H1 (cell line): ENCODE results near the gene LIMA1. TPM values are rescaled to one million over a fixed set of nuclear protein-coding genes. Genes with fewer than 3 reads are reported as not detected.

Experiments used
- CTCF ChIA-PET: fragments of 300-600 bp; sonication (Branson Sonifier 250); formaldehyde crosslinking; loops from one replicate; lab custom pipeline; 2021; ENCODE audit not compliant: partially characterized antibody; lab: Charles Lee
- POLR2A ChIA-PET: fragments of 300-600 bp; sonication (Branson Sonifier 250); formaldehyde crosslinking; loops from one replicate; lab custom pipeline; 2021; ENCODE audit warnings: inconsistent platforms; ENCODE audit not compliant: partially characterized antibody; lab: Charles Lee
- DNase-seq, 2 experiments: peaks; one replicate each; pipeline versions ENCODE4 v3.0.0 to v3.0.0-alpha.2; 2010 to 2022; ENCODE audit warnings: low spot score in 2 of 2, low read depth in 1 of 2, mixed read lengths in 1 of 2
- FAIRE-seq: peaks from 2 replicates; lab custom pipeline; 2011; peaks lifted over from hg19 to GRCh38; lab: Jason Lieb, UNC
- H2AFZ ChIP-seq: 2 replicates; pipeline ENCODE4 v1.8.1; 2012; ENCODE audit warnings: low read length, inconsistent platforms
- H2AK5ac ChIP-seq: 2 replicates; pipeline ENCODE4 v1.6.1; 2013; ENCODE audit warnings: low read depth, low read length
- H2BK120ac ChIP-seq: replicated peaks from 2 replicates; pipeline ENCODE3; 2013; ENCODE audit warnings: low read depth, low read length, inconsistent platforms
- H2BK12ac ChIP-seq: 2 replicates; pipeline ENCODE4 v1.6.1; 2013; ENCODE audit warnings: low read depth, low read length
- H2BK15ac ChIP-seq: 2 replicates; pipeline ENCODE4 v1.6.1; 2013; ENCODE audit warnings: low read length
- H2BK20ac ChIP-seq: 2 replicates; pipeline ENCODE4 v1.6.1; 2013; ENCODE audit warnings: low read length
- H2BK5ac ChIP-seq: 2 replicates; pipeline ENCODE4 v1.6.1; 2013; ENCODE audit warnings: low read depth, low read length
- H3K14ac ChIP-seq: 2 replicates; pipeline ENCODE4 v1.6.1; 2013; ENCODE audit warnings: inconsistent platforms; ENCODE audit not compliant: insufficient read length
- H3K18ac ChIP-seq: 2 replicates; pipeline ENCODE4 v1.6.1; 2013; ENCODE audit warnings: low read length; ENCODE audit errors: extremely low read depth
- H3K23ac ChIP-seq: 2 replicates; pipeline ENCODE4 v1.6.1; 2013; ENCODE audit warnings: inconsistent platforms; ENCODE audit not compliant: insufficient read length
- H3K23me2 ChIP-seq: 2 replicates; pipeline ENCODE4 v1.6.1; 2013; ENCODE audit warnings: low read depth, low read length
- H3K27ac ChIP-seq: 2 replicates; pipeline ENCODE4 v1.6.1; 2011; ENCODE audit warnings: low read depth, low read length, inconsistent platforms
- H3K27me3 ChIP-seq, 4 experiments: replicated peaks in 1 of 4; 1 replicate in 1 of 4; 2 replicates in 3 of 4; pipeline versions ENCODE4 v1.6.1 to v1.8.1; 2011 to 2013; ENCODE audit warnings: low read length in 3 of 4, mild to moderate bottlenecking in 3 of 4, inconsistent platforms in 2 of 4, mixed read lengths in 2 of 4, moderate library complexity in 1 of 4; ENCODE audit not compliant: control insufficient read depth in 3 of 4, insufficient read depth in 3 of 4; ENCODE audit errors: extremely low read depth in 1 of 4
- H3K36me3 ChIP-seq, 4 experiments: 2 replicates each; pipeline versions ENCODE4 v1.6.1 to v1.8.1; 2011 to 2013; ENCODE audit warnings: mild to moderate bottlenecking in 4 of 4, low read length in 3 of 4, moderate library complexity in 2 of 4, control low read depth in 1 of 4, inconsistent platforms in 1 of 4; ENCODE audit not compliant: insufficient read depth in 4 of 4, control insufficient read depth in 2 of 4
- H3K4ac ChIP-seq: replicated peaks from 2 replicates; pipeline ENCODE3; 2013; ENCODE audit warnings: low read length, low read depth, mixed read lengths, inconsistent platforms; ENCODE audit not compliant: insufficient read length
- H3K4me1 ChIP-seq, 4 experiments: replicated peaks in 1 of 4; 1 replicate in 1 of 4; 2 replicates in 3 of 4; pipeline versions ENCODE4 v1.6.1 to v1.8.1; 2011 to 2013; ENCODE audit warnings: low read length in 3 of 4, inconsistent platforms in 2 of 4, mixed read lengths in 1 of 4; ENCODE audit not compliant: insufficient read depth in 4 of 4, control insufficient read depth in 3 of 4
- H3K4me2 ChIP-seq, 2 experiments: 2 replicates each; pipeline versions ENCODE4 v1.6.1 to v1.8.1; 2011 to 2013; ENCODE audit warnings: low read depth in 2 of 2, low read length in 2 of 2, control low read depth in 1 of 2, inconsistent platforms in 1 of 2, mild to moderate bottlenecking in 1 of 2; ENCODE audit not compliant: insufficient read depth in 1 of 2
- H3K4me3 ChIP-seq, 4 experiments: fragments of 200-600, 300-600 bp in 1 of 4; sonication (generic), shearing (Covaris generic), sonication (Bioruptor Twin) in 1 of 4; 2 replicates each; pipeline versions ENCODE4 v1.5.1 to v1.8.1; 2011 to 2016; ENCODE audit warnings: low read length in 4 of 4, low read depth in 3 of 4, control low read depth in 2 of 4, inconsistent platforms in 2 of 4, mild to moderate bottlenecking in 2 of 4, mixed read lengths in 1 of 4, moderate library complexity in 1 of 4; ENCODE audit not compliant: insufficient read depth in 2 of 4; ENCODE audit errors: extremely low read depth in 1 of 4
- H3K56ac ChIP-seq: replicated peaks from 2 replicates; pipeline ENCODE3; 2013; ENCODE audit warnings: low read depth, mild to moderate bottlenecking, mixed read lengths, low read length, inconsistent platforms; ENCODE audit not compliant: insufficient read length
- H3K79me1 ChIP-seq: 2 replicates; pipeline ENCODE4 v1.6.1; 2013; ENCODE audit warnings: low read depth, low read length, control low read depth
- H3K79me2 ChIP-seq, 2 experiments: 2 replicates each; pipeline versions ENCODE4 v1.6.1 to v1.8.1; 2012 to 2013; ENCODE audit warnings: low read length in 2 of 2, mild to moderate bottlenecking in 2 of 2, inconsistent platforms in 1 of 2; ENCODE audit not compliant: insufficient read depth in 2 of 2, control insufficient read depth in 1 of 2
- H3K9ac ChIP-seq, 4 experiments: replicated peaks in 1 of 4; 1 replicate in 1 of 4; 2 replicates in 3 of 4; pipeline versions ENCODE4 v1.6.1 to v1.8.1; 2011 to 2013; ENCODE audit warnings: low read depth in 3 of 4, low read length in 3 of 4, control low read depth in 2 of 4, mild to moderate bottlenecking in 2 of 4, moderate library complexity in 2 of 4, inconsistent platforms in 1 of 4; ENCODE audit errors: extremely low read depth in 1 of 4
- H3K9me3 ChIP-seq, 2 experiments: 2 replicates each; pipeline versions ENCODE4 v1.6.1 to v1.8.1; 2012 to 2013; ENCODE audit warnings: mild to moderate bottlenecking in 2 of 2, moderate library complexity in 2 of 2, control low read depth in 1 of 2, inconsistent platforms in 1 of 2, low read depth in 1 of 2, low read length in 1 of 2, mixed read lengths in 1 of 2; ENCODE audit not compliant: insufficient read depth in 2 of 2
- H4K20me1 ChIP-seq, 2 experiments: replicated peaks in 1 of 2; 2 replicates each; pipeline versions ENCODE3 to v1.8.1; 2011 to 2013; ENCODE audit warnings: inconsistent platforms in 2 of 2, low read length in 2 of 2, mild to moderate bottlenecking in 1 of 2; ENCODE audit not compliant: insufficient read depth in 2 of 2, control insufficient read depth in 1 of 2
- H4K5ac ChIP-seq: 2 replicates; pipeline ENCODE4 v1.6.1; 2013; ENCODE audit warnings: low read length, low read depth, mixed read lengths, inconsistent platforms; ENCODE audit not compliant: insufficient read length
- H4K8ac ChIP-seq: 2 replicates; pipeline ENCODE4 v1.8.0; 2013; ENCODE audit warnings: mild to moderate bottlenecking, moderate library complexity, low read length, inconsistent platforms; ENCODE audit not compliant: insufficient read depth; ENCODE audit errors: extremely low read depth
- H4K91ac ChIP-seq: replicated peaks from 2 replicates; pipeline ENCODE3; 2013; ENCODE audit warnings: low read length, mixed read lengths, inconsistent platforms; ENCODE audit not compliant: insufficient read length
- HDAC2 ChIP-seq, 2 experiments: fragments of 300-600 bp in 1 of 2; sonication (generic) in 1 of 2; IDR thresholded peaks; 2 replicates each; pipeline ENCODE4 v1.6.1; 2011 to 2012; ENCODE audit warnings: low read depth in 2 of 2, low read length in 2 of 2, mild to moderate bottlenecking in 2 of 2, moderate library complexity in 2 of 2, borderline replicate concordance in 1 of 2, inconsistent platforms in 1 of 2
- JUND ChIP-seq: IDR thresholded peaks from 2 replicates; pipeline ENCODE4 v1.6.1; 2011; ENCODE audit warnings: mild to moderate bottlenecking, improper control_type of control experiment, low read length
- WGBS, 2 experiments: shearing (Covaris generic) in 1 of 2; methylation state at CpG; one replicate each; pipeline versions ENCODE4 v1.1.6 to v1.1.7; 2013 to 2015; ENCODE audit warnings: low lambda C conversion rate in 2 of 2, mixed read lengths in 2 of 2, inconsistent platforms in 1 of 2, low coverage in 1 of 2, missing lambda C conversion rate in 1 of 2; ENCODE audit not compliant: insufficient replicate concordance in 2 of 2, insufficient coverage in 1 of 2, insufficient read length in 1 of 2; ENCODE audit errors: extremely low coverage in 1 of 2, missing lambda C conversion rate in 1 of 2; 5-methylcytosine and 5-hydroxymethylcytosine counted together
- polyA plus RNA-seq, 7 experiments: library from polyadenylated mRNA; depleted of rRNA in 3 of 7; stranded (reverse) in 5 of 7; unstranded in 2 of 7; fragments of >200 nt in 5 of 7; fragments of 200-250 nt in 2 of 7; gene quantifications; 1 replicate in 5 of 7; 2 replicates in 1 of 7; 4 replicates in 1 of 7; pipeline versions ENCODE4 v1.2.1 to v1.2.3, GENCODE V29; 2011 to 2013; ENCODE audit warnings: missing spikeins in 2 of 7, mixed read lengths in 2 of 7
- total RNA-seq: library from RNA; stranded (reverse); fragmentation: NEBNext Ultra II Directional; extraction: Animal tissue kit (Norgen Biotek cat#: 25700); gene quantifications from 2 replicates; pipeline ENCODE4 v1.2.1, GENCODE V29; 2021

LIMA1 gene
- total and polyA plus RNA-seq, 2 of the 8 experiments (the other 6 are each of a cell fraction or from before 2014, with no cell fraction given): 12.7 to 47.6 TPM

DNA sequence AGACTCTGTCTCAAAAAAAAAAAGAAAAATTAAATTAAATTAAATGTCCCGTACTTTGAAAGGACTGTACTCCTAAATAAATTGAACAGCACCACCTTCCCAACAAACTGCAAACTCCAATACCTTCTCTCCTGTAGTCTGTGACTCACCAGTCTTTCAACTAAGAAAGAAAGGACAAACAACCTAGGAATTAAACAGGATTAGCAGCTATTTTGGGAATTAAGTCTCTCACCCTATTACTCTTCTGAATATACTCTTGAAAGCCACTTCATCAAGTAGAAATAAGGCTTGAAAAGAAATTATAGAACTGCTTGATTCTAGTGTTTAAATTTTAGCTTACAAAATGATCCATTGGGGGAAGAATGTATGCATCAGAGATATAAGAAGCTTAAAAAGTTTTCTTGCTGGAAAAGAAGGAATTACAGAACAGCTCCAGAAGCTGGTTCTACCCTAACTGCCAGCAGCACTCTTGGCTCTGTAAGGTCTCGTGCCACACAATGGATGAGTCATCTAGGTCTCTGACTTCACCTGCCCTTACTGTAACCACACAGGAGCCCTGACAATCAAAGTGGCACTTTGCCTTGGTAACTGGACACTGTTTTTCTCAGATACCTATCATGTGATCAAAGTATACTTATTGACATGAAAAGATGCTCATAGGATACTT lies 59.2 kb downstream of the LIMA1 start:
- DNase-seq (no peak), FAIRE-seq (no peak)
- TF ChIP-seq HDAC2 (IDR thresholded peaks at IDR 0.05; ENCODE audit: borderline replicate concordance in 1 of 2, low read depth in 2 of 2, low read length in 2 of 2) (no peak), JUND (peak; percentile 77)
- Histone ChIP-seq H3K9ac (no peak overlapping the region; a peak in 1 of 7 replicates), H4K91ac (no peak overlapping the region), H3K23ac (no peak overlapping the region), H3K27ac (no peak overlapping the region), H4K8ac (no peak overlapping the region), H3K56ac (no peak overlapping the region), H3K18ac (no peak overlapping the region), H3K79me2 (peaks cover 0 to 30% of the 10 kb centered on the region in 2 experiments; a peak in 2 of 4 replicates), H2AFZ (no peak overlapping the region), H2BK12ac (no peak overlapping the region), H3K4me1 (peaks cover 0 to 5% (median 1%) of the 10 kb centered on the region in 4 experiments; a peak in 3 of 7 replicates), H4K20me1 (no peaks in the 10 kb centered on the region), H3K4me2 (no peak overlapping the region), H3K14ac (no peak overlapping the region), H3K27me3 (no peaks in the 10 kb centered on the region), H3K4ac (no peak overlapping the region), H2BK15ac (no peak overlapping the region), H4K5ac (no peak overlapping the region), H3K23me2 (peaks cover 4% of the 10 kb centered on the region), H3K4me3 (no peak overlapping the region), H3K36me3 (no peaks in the 10 kb centered on the region), H2BK120ac (no peak overlapping the region), H3K9me3 (no peaks in the 10 kb centered on the region), H2BK5ac (no peak overlapping the region), H3K79me1 (no peaks in the 10 kb centered on the region), H2AK5ac (no peak overlapping the region), H2BK20ac (no peak overlapping the region)
- ChIA-PET POLR2A (no interaction called here), CTCF (interaction anchor here (0.6 to 1.0 kb wide), 2 partner anchors 12 to 148 kb away, joined by 3 read pairs; no protein-coding TSS in a partner anchor)
- 82% methylated on average over 2 of the region's 2 CpGs; no CpG with 5 or more reads in 1 of the 2 experiments for WGBS, 2 experiments
